Gastroesophageal sphincter (tissue), 3 donors: ENCODE data around the gene KIAA1614.

Experiments used
- CTCF ChIP-seq, 4 experiments: fragments of 200-600 bp in 2 of 4; fragments of 450-650 bp in 2 of 4; sonication (generic) in 1 of 4; IDR thresholded peaks; one replicate each; pipeline ENCODE4 v1.5.1; 2017 to 2019; ENCODE audit warnings: antibody characterized with exemption in 4 of 4, mild to moderate bottlenecking in 2 of 4, moderate library complexity in 2 of 4
- EP300 ChIP-seq: sonication (generic); formaldehyde crosslinking; IDR thresholded peaks from one replicate; pipeline ENCODE4 v1.6.1; 2017; ENCODE audit warnings: antibody characterized with exemption, mild to moderate bottlenecking
- POLR2A ChIP-seq, 2 donors: fragments of 450-650 bp; IDR thresholded peaks; one replicate each; pipeline ENCODE4 v1.6.1; 2017; ENCODE audit warnings: antibody characterized with exemption in 2 of 2, mild to moderate bottlenecking in 2 of 2, moderate library complexity in 1 of 2
- POLR2AphosphoS5 ChIP-seq: sonication (generic); formaldehyde crosslinking; IDR thresholded peaks from one replicate; pipeline ENCODE4 v1.6.1; 2017; ENCODE audit warnings: antibody characterized with exemption

- TF ChIP-seq POLR2AphosphoS5 (no peak), POLR2A (IDR thresholded peaks at IDR 0.05) (no peak), EP300 (no peak), CTCF (IDR thresholded peaks at IDR 0.05) (no peak)
Measured at GRCh38 chr1:180909005-180909414, 3.7 kb upstream of the KIAA1614 start.
